ENCODE results near the gene COX17.
A peak's percentile ranks its signal among the peaks of the same experiment; 100 is the strongest.

Gene COX17

DNA sequence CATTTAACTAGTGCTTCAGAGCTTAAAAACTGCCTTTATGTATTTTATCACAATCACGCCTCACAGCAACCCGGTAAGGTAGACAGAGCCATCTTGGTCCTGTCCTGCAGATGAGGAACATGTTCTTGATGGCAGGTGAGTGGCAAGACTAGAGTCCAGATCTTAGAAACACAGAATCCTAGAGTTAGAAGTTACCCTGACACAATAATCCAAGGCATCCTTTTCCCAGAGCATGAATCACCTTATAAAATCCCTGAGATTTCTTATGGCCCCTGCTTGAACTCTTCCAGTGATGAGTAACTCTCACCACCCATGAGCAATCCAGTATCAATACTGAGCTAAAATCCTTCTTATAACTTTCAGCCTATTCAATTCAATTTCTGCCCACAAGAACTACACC, 33.7 kb downstream of the COX17 start:
- no peak overlapping the region for H2BK12ac ChIP-seq (ENCODE audit: low read length in 2 of 2)
- no peak overlapping the region for H2BK5ac ChIP-seq (ENCODE audit: low read depth, low read length, poor library complexity, severe bottlenecking)
- H3K27me3 ChIP-seq (ENCODE audit: control insufficient read depth in 1 of 2, insufficient read depth in 1 of 2, low read length in 2 of 2), result no peaks in the 10 kb centered on the region
- H3K4me1 ChIP-seq (ENCODE audit: control insufficient read depth, insufficient read depth, low read depth, low read length), result peaks cover 4% of the 10 kb centered on the region
- no peak overlapping the region for H3K4me2 ChIP-seq (ENCODE audit: low read length, poor library complexity, severe bottlenecking)
- 100% methylated on average over 2 of the region's 2 CpGs for WGBS
- H4K91ac ChIP-seq (ENCODE audit: low read length), result no peak overlapping the region
- H2BK120ac ChIP-seq (ENCODE audit: low read depth, low read length), result no peak overlapping the region
- H3K4ac ChIP-seq (ENCODE audit: low read depth in 1 of 2, low read length in 2 of 2), result no peak overlapping the region
- H3K9me3 ChIP-seq (ENCODE audit: control insufficient read depth, low read length), result no peaks in the 10 kb centered on the region
- no peak overlapping the region for H3K23ac ChIP-seq (ENCODE audit: low read length in 2 of 2)
- no peaks in the 10 kb centered on the region for H3K36me3 ChIP-seq (ENCODE audit: control insufficient read depth in 1 of 2, insufficient read depth in 2 of 2, low read depth in 1 of 2, low read length in 2 of 2)
- H3K14ac ChIP-seq (ENCODE audit: low read length in 2 of 2), result no peak overlapping the region
- no peak overlapping the region for H4K8ac ChIP-seq (ENCODE audit: low read length)
- H2AFZ ChIP-seq (ENCODE audit: low read depth, low read length), result no peak overlapping the region
- no peak overlapping the region for H3K27ac ChIP-seq (ENCODE audit: low read length, poor library complexity, severe bottlenecking)
- H2AK5ac ChIP-seq (ENCODE audit: low read length, severe bottlenecking), result no peak overlapping the region
- no peak overlapping the region for H2BK15ac ChIP-seq (ENCODE audit: low read depth, poor library complexity, severe bottlenecking)
- DNase-seq, result peak; percentile 63
- peak overlapping the region in 1 of 2 experiments; percentile 35 for H3K4me3 ChIP-seq (ENCODE audit: insufficient read depth in 1 of 2, low read depth in 1 of 2, low read length in 2 of 2)
- H3K79me1 ChIP-seq (replicated peaks; ENCODE audit: low read length, poor library complexity, severe bottlenecking), result no peaks in the 10 kb centered on the region
- peak overlapping the region in 1 of 2 experiments; percentile 19 for H3K18ac ChIP-seq (ENCODE audit: low read depth in 1 of 2, low read length in 2 of 2)
- H3K9ac ChIP-seq (ENCODE audit: low read length), result peak overlapping the region; percentile 69

DNA sequence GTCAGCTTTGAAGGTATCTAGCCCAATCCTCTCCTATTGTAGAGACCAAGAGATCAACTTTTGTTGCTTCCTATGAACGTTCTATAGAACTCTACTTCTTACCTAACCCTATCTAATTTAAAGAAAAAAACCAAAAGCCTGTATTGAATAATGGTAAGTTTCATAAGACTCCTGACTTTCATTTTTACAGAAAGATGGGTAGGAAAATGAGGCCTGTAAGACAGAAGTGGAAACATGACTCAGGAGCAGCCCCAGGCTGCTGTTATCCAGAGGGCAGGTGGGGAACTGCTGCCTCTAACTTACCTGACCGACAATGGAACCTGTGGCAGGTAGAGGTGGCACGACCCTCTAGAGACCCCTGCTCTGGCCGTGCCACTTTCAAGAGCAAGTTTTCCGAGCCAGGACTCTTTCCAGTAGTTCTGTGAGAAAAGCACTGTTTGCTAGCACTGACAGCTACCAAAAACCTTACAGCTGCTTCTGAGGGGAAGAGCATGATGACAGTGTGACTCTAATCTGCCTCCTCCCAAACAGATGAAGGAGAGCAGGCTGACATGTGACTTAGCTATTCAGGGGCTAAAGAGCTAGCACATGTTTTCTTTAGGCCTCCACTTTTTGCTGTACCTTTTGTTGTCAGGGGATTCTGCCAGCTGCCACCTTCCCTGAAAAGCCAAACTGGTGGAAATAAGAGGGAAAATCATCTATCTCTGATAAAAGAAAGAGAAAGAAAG, 34.3 kb downstream of the COX17 start:
- Histone ChIP-seq H3K27me3 (ENCODE audit: control insufficient read depth in 1 of 2, insufficient read depth in 1 of 2, low read length in 2 of 2) (no peaks in the 10 kb centered on the region), H3K4me3 (ENCODE audit: insufficient read depth in 1 of 2, low read depth in 1 of 2, low read length in 2 of 2) (no peak overlapping the region), H2AK5ac (ENCODE audit: low read length, severe bottlenecking) (no peak overlapping the region), H3K9ac (ENCODE audit: low read length) (peak overlapping the region; percentile 69), H3K4me1 (ENCODE audit: control insufficient read depth, insufficient read depth, low read depth, low read length) (peaks cover 4% of the 10 kb centered on the region), H2BK5ac (ENCODE audit: low read depth, low read length, poor library complexity, severe bottlenecking) (no peak overlapping the region), H4K91ac (ENCODE audit: low read length) (no peak overlapping the region), H2BK15ac (ENCODE audit: low read depth, poor library complexity, severe bottlenecking) (no peak overlapping the region), H3K23ac (ENCODE audit: low read length in 2 of 2) (no peak overlapping the region), H3K4me2 (ENCODE audit: low read length, poor library complexity, severe bottlenecking) (no peak overlapping the region), H3K36me3 (ENCODE audit: control insufficient read depth in 1 of 2, insufficient read depth in 2 of 2, low read depth in 1 of 2, low read length in 2 of 2) (no peaks in the 10 kb centered on the region), H3K4ac (ENCODE audit: low read depth in 1 of 2, low read length in 2 of 2) (peak overlapping the region in 1 of 2 experiments; percentile 13), H3K14ac (ENCODE audit: low read length in 2 of 2) (no peak overlapping the region), H3K79me1 (replicated peaks; ENCODE audit: low read length, poor library complexity, severe bottlenecking) (no peaks in the 10 kb centered on the region), H3K27ac (ENCODE audit: low read length, poor library complexity, severe bottlenecking) (no peak overlapping the region), H2AFZ (ENCODE audit: low read depth, low read length) (no peak overlapping the region), H2BK120ac (ENCODE audit: low read depth, low read length) (no peak overlapping the region), H2BK12ac (ENCODE audit: low read length in 2 of 2) (peak overlapping the region in 1 of 2 experiments; percentile 77), H3K9me3 (ENCODE audit: control insufficient read depth, low read length) (no peaks in the 10 kb centered on the region), H3K18ac (ENCODE audit: low read depth in 1 of 2, low read length in 2 of 2) (peak overlapping the region in 1 of 2 experiments; percentile 73), H4K8ac (ENCODE audit: low read length) (peak overlapping the region; percentile 35)
- WGBS, result 77% methylated on average over 4 of the region's 5 CpGs
- peak; percentile 35 for DNase-seq

DNA sequence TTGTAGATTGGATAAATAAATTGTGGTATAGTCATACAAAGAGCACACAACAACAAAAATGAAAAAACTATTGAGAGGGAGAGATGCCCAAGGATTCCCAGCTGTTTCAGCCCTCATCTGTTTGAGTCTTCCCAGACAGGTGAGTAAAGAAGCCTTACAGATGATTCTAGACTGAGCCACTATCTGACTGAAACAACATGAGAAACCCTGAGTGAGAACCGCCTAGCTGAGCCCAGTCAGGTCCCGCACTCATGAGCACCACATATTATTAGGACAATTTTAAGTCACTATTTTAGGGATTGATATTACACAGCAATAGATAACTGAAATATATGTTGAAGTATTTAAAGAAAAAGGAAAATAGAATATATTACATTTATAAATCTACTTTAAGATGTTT, 35.8 kb downstream of the COX17 start:
- Histone ChIP-seq H2BK15ac (ENCODE audit: low read depth, poor library complexity, severe bottlenecking) (no peak overlapping the region), H3K9ac (ENCODE audit: low read length) (no peak overlapping the region), H3K4me3 (ENCODE audit: insufficient read depth in 1 of 2, low read depth in 1 of 2, low read length in 2 of 2) (no peak overlapping the region), H3K27ac (ENCODE audit: low read length, poor library complexity, severe bottlenecking) (no peak overlapping the region), H3K14ac (ENCODE audit: low read length in 2 of 2) (no peak overlapping the region), H3K23ac (ENCODE audit: low read length in 2 of 2) (no peak overlapping the region), H2BK5ac (ENCODE audit: low read depth, low read length, poor library complexity, severe bottlenecking) (no peak overlapping the region), H3K36me3 (ENCODE audit: control insufficient read depth in 1 of 2, insufficient read depth in 2 of 2, low read depth in 1 of 2, low read length in 2 of 2) (no peaks in the 10 kb centered on the region), H3K18ac (ENCODE audit: low read depth in 1 of 2, low read length in 2 of 2) (no peak overlapping the region), H4K91ac (ENCODE audit: low read length) (no peak overlapping the region), H3K27me3 (ENCODE audit: control insufficient read depth in 1 of 2, insufficient read depth in 1 of 2, low read length in 2 of 2) (no peaks in the 10 kb centered on the region), H3K9me3 (ENCODE audit: control insufficient read depth, low read length) (no peaks in the 10 kb centered on the region), H2AFZ (ENCODE audit: low read depth, low read length) (no peak overlapping the region), H3K4ac (ENCODE audit: low read depth in 1 of 2, low read length in 2 of 2) (no peak overlapping the region), H2BK12ac (ENCODE audit: low read length in 2 of 2) (no peak overlapping the region), H2AK5ac (ENCODE audit: low read length, severe bottlenecking) (no peak overlapping the region), H3K4me2 (ENCODE audit: low read length, poor library complexity, severe bottlenecking) (no peak overlapping the region), H3K79me1 (replicated peaks; ENCODE audit: low read length, poor library complexity, severe bottlenecking) (no peaks in the 10 kb centered on the region), H3K4me1 (ENCODE audit: control insufficient read depth, insufficient read depth, low read depth, low read length) (peaks cover 7% of the 10 kb centered on the region), H2BK120ac (ENCODE audit: low read depth, low read length) (no peak overlapping the region), H4K8ac (ENCODE audit: low read length) (no peak overlapping the region)
- no CpG with 5 or more reads among the region's 2 CpGs for WGBS
- no peak for DNase-seq

DNA sequence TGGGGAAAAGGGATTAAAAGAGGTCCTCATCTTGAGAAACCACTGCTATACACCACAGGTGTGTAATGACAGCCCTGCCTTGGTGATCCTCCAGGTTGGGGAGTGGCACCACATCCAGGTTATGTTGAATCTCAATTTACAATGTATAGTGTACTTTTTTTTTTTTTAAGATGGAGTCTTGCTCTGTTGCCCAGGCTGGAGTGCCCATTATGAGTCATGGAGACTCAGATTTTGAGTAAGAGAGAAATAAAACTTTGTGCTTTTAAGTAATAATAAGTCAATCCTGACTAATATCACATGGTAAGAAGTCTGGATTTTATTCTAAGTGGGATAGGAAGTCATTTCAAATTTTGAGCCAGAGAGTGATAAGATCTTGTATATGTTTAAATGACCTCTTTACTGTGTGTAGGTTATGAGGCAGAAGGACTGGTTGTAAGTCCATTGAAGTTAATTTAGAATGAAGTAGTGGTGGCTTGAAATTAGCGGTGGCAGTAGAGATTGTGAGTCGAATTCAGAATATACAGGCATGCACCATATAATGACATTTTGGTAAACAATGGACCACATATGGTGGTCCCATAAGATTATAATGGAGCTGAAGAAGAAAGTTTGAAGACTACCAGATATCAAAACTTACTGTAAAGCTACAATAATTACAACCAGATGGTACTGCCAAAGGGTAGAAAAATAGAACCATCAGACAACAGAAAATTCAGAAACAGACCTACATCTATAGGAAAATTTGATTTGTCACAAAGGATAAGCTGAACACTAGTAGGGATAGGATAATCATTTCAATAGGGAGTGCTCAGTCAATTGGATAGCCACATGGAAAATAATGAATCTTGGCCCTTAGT, 37.5 kb downstream of the COX17 start:
- Histone ChIP-seq H3K4ac (ENCODE audit: low read depth in 1 of 2, low read length in 2 of 2) (no peak overlapping the region), H2AK5ac (ENCODE audit: low read length, severe bottlenecking) (no peak overlapping the region), H3K23ac (ENCODE audit: low read length in 2 of 2) (no peak overlapping the region), H2BK120ac (ENCODE audit: low read depth, low read length) (no peak overlapping the region), H2BK5ac (ENCODE audit: low read depth, low read length, poor library complexity, severe bottlenecking) (no peak overlapping the region), H3K4me3 (ENCODE audit: insufficient read depth in 1 of 2, low read depth in 1 of 2, low read length in 2 of 2) (no peak overlapping the region), H3K27me3 (ENCODE audit: control insufficient read depth in 1 of 2, insufficient read depth in 1 of 2, low read length in 2 of 2) (no peaks in the 10 kb centered on the region), H3K9ac (ENCODE audit: low read length) (peak overlapping the region; percentile 85), H3K18ac (ENCODE audit: low read depth in 1 of 2, low read length in 2 of 2) (peak overlapping the region in 1 of 2 experiments; percentile 73), H2BK15ac (ENCODE audit: low read depth, poor library complexity, severe bottlenecking) (no peak overlapping the region), H3K4me2 (ENCODE audit: low read length, poor library complexity, severe bottlenecking) (no peak overlapping the region), H2AFZ (ENCODE audit: low read depth, low read length) (no peak overlapping the region), H3K14ac (ENCODE audit: low read length in 2 of 2) (no peak overlapping the region), H4K8ac (ENCODE audit: low read length) (no peak overlapping the region), H2BK12ac (ENCODE audit: low read length in 2 of 2) (peak overlapping the region; percentile 14 to 94), H3K79me1 (replicated peaks; ENCODE audit: low read length, poor library complexity, severe bottlenecking) (no peaks in the 10 kb centered on the region), H3K4me1 (ENCODE audit: control insufficient read depth, insufficient read depth, low read depth, low read length) (peaks cover 7% of the 10 kb centered on the region), H3K27ac (ENCODE audit: low read length, poor library complexity, severe bottlenecking) (no peak overlapping the region), H4K91ac (ENCODE audit: low read length) (no peak overlapping the region), H3K9me3 (ENCODE audit: control insufficient read depth, low read length) (no peaks in the 10 kb centered on the region), H3K36me3 (ENCODE audit: control insufficient read depth in 1 of 2, insufficient read depth in 2 of 2, low read depth in 1 of 2, low read length in 2 of 2) (no peaks in the 10 kb centered on the region)
- peak; percentile 28 for DNase-seq
- WGBS, result 44% methylated on average over 2 of the region's 2 CpGs

All from mesenchymal stem cell (in vitro differentiated cells and primary cell).